GM18505 (cell line): Measurements from ENCODE around the gene SLC16A5.

Experiments used
- ATAC-seq: cut with Tn5 transposase; IDR thresholded peaks from one replicate; pipeline ENCODE4 v1.9.1; 2021; ENCODE audit not compliant: unreplicated experiment
- POLR2A ChIP-seq: IDR thresholded peaks from 4 replicates; pipeline ENCODE4 v1.6.1; 2011; ENCODE audit warnings: borderline replicate concordance; ENCODE audit not compliant: insufficient read depth, insufficient read length; ENCODE audit errors: extremely low read depth

The SLC16A5 gene

GRCh38 chr17:75088465-75089417 lies 987 bp downstream of the SLC16A5 start:
- ATAC-seq: no peak
- no peak for TF ChIP-seq POLR2A

DNA sequence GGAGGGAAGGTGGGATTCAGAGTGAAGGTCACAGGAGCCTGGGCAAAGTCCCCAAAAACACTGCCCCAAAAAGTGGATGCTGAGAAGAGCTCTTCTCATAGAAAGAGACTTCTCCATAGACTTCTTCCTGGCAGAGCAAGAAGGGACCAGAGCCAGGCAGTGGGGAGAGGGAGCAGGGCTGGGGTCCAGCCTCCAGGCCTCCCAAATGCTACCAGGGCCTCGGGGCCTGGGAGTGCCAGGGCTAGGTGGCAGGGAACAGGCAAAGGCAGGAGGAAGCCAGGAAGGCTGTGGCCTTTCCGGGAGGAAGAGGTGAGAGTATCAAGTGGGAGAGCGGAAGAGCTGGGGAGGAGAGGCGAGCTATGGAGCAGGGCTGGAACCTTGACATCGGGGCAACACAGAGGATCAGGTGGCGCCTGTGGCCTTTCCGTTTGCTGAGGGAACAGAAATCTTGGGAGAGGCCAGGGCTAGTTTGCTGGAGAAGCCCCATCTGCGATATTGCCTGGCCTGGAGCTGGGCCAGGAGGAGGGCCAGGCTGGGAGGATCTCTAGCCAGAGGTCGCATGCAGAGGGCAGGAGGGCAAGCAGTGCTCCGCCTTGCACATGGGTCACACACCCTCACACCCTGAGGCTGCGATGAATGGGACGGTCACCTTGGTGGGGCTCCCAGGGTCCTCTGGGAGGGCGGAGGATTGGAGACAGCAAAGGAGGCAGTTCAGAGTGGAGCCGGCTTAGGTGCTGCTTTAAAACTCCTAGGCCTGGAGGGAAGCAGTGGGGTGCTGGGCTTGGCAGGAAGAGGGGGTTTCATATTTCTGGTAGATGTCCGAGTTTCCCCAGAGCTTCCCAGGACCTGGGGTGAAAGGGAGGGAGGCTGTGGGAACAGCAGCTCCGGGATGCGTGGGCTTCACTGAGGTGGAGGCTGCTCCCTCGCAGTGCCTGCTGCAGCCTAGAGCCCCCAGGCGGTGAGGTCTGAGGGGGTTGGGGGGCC lies 3.4 kb downstream of the SLC16A5 start:
- TF ChIP-seq POLR2A: no peak
- no peak for ATAC-seq

- no peak for TF ChIP-seq POLR2A
- ATAC-seq: no peak
Observed at GRCh38 chr17:75091855-75092327, 4.1 kb downstream of the SLC16A5 start.

GRCh38 chr17:75093548-75094158 lies 5.9 kb downstream of the SLC16A5 start:
- TF ChIP-seq POLR2A: no peak
- ATAC-seq: no peak

DNA sequence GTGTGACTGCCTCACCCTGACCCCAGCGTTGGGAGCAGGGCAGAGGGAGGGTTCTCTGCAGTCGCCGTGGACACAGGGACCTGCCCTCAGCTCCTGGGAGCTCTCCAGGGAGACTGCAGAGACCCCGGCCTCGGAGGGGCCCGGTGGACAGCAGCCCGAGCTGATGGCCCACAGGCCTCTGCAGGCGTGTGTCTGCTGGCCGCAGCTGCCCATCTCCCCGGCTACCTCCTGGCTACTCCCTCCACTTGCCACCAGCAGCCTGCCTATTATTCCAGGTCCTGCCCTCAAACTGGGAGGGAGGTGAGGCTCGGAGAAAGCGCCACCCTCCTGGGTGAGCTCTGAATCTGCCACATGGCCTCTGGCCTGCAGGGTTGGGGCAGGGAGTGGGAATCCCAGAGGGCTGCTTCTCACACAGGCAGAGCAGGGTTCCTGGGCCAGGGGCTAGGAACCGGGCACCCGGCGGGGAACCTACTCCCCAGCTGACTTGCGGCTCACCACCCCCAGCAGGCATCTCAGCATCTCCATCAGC lies 7.2 kb downstream of the SLC16A5 start:
- no peak for TF ChIP-seq POLR2A
- ATAC-seq: no peak

DNA sequence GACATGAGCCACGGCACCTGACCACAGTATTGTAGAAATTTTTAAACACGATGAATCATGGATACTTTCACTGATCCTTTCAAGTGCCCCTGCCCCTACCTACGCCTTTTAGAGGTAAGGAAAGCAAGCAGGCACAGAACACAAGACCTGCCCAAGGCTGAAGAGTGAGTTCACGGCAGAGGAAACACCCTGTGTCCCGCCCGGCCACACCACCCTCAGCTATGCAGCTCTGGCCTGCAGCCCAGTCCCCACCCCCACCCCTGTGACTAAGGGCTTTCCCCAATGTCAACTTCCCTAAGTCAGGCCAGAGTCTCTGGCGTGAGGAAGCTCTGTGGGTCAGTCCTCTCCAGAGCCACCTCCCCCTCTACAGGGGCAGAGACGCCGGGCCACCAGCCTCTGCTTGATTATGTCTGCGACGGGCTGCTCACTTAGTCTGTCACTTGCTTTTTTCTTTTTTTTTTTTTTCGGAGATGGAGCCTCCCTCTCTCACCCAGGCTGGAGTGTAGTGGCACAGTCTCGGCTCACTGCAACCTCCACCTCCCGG lies 8.4 kb downstream of the SLC16A5 start:
- no peak for ATAC-seq
- TF ChIP-seq POLR2A: no peak

GRCh38 chr17:75097865-75098264 lies 10.1 kb downstream of the SLC16A5 start:
- no peak for ATAC-seq
- TF ChIP-seq POLR2A: no peak

- no peak for ATAC-seq
- TF ChIP-seq POLR2A: no peak
Observed at GRCh38 chr17:75098861-75099260, 11.1 kb downstream of the SLC16A5 start.

DNA sequence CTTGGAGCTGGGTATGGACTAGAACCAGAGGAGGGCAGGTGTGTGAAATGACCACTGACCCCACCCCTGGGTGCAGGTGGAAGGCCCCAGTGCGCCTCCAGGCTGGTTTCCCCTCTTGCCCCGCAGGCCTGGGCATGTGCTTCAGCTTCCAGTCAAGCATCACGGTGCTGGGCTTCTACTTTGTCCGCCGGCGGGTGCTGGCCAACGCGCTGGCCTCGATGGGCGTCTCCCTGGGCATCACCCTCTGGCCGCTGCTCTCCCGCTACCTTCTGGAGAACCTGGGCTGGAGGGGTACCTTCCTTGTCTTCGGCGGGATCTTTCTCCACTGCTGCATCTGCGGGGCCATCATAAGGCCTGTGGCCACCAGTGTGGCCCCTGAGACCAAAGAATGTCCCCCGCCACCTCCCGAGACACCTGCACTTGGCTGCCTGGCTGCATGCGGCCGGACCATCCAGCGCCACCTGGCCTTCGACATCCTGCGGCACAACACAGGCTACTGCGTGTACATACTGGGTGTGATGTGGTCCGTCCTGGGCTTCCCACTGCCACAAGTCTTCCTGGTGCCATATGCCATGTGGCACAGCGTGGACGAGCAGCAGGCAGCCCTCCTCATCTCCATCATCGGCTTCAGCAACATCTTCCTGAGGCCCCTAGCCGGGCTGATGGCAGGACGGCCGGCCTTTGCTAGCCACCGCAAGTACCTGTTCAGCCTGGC lies 12.3 kb downstream of the SLC16A5 start:
- ATAC-seq: no peak
- TF ChIP-seq POLR2A: no peak

GRCh38 chr17:75102385-75102821 lies 14.6 kb downstream of the SLC16A5 start:
- no peak for TF ChIP-seq POLR2A
- ATAC-seq: no peak

DNA sequence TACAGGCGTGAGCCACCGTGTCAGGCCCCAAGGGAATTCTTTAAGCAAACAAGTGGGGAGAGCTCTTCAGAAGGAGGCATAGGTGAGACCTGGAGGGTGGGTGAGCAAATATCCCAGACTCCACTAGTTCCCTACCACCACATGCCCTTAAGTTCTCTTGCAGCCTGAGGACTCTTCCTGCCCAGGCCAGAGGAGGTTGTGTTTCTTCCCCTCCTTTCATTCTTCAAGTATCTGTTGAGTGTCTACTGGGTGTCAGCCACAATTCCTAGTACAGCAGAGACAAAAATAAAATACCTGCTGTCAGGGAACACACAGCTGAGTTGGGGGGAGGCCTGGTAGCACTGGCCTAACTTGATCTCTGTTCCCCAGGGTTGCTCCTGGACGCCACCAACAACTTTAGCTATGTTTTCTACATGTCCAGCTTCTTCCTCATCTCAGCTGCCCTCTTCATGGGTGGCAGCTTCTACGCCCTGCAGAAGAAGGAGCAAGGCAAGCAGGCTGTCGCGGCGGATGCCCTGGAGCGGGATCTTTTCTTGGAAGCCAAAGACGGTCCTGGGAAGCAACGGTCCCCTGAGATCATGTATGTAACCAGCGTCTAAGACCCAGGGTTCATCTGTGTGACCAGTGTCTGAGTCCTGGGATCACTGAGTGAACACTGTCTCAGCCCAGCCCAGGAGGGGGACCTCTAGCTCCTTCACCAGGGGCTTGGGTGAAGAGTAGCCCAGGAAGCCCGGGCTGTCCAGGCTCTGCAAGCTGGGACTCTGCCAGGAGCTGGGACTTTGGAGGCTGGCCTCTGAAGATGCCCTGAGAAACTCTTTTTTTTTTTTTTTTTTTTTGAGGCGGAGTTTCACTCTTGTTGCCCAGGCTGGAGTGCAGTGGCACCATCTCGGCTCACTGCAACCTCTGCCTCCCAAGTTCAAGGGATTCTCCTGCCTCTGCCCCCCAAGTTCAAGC lies 16.1 kb downstream of the SLC16A5 start:
- ATAC-seq: no peak
- TF ChIP-seq POLR2A: no peak
